HCT116 (cell line): ENCODE measurements around the gene DNHD1. TPM values are rescaled to one million over a fixed set of nuclear protein-coding genes. Genes with fewer than 3 reads are reported as not detected.

Experiments used
- ATAC-seq: fragments of 200-7000 bp; cut with Tn5 transposase; 2 replicates; pipeline ENCODE4 v1.9.1; 2020; ENCODE audit warnings: mild to moderate bottlenecking, moderate library complexity
- BruUV-seq: library from RNA; stranded (reverse); fragments of 400-500 nt; replicated peaks from 2 replicates; lab custom pipeline; 2021; lab: Mats Ljungman, UMichigan
- CTCF ChIA-PET: fragments of 300-600 bp; sonication (Branson Sonifier 250); formaldehyde crosslinking; loops from one replicate; lab custom pipeline; 2021; ENCODE audit warnings: antibody characterized with exemption; lab: Charles Lee
- POLR2A ChIA-PET: fragments of 300-600, 350-600 bp; sonication (Branson Sonifier 250); formaldehyde crosslinking; loops from one replicate; lab custom pipeline; 2021; ENCODE audit warnings: antibody characterized with exemption; lab: Charles Lee
- RAD21 ChIA-PET, 2 experiments: fragments of 300-600 bp; sonication (Branson Sonifier 250); formaldehyde crosslinking; loops; one replicate each; lab custom pipeline; 2023; ENCODE audit warnings: low total read pairs in 2 of 2; ENCODE audit not compliant: uncharacterized antibody in 2 of 2, unreplicated experiment in 2 of 2, low non-redundant PET in 1 of 2; lab: Charles Lee
- DNase-seq: peaks from one replicate; pipeline ENCODE4 v3.0.0-alpha.2; 2010; ENCODE audit warnings: low read depth, low spot score
- H2AFZ ChIP-seq: fragments of 200-600 bp; shearing (Covaris generic), sonication (generic); 2 replicates; pipeline ENCODE4 v1.6.1; 2017; ENCODE audit warnings: low read depth, mixed run types, mixed read lengths, antibody characterized with exemption, low read length; ENCODE audit not compliant: poor library complexity, severe bottlenecking
- H3K27ac ChIP-seq: 2 replicates; pipeline ENCODE4 v1.5.1; 2012; ENCODE audit warnings: low read depth, low read length
- H3K27me3 ChIP-seq: fragments of 200-600 bp; sonication (generic); 2 replicates; pipeline ENCODE4 v1.6.1; 2016; ENCODE audit warnings: mixed run types, low read length, mixed read lengths; ENCODE audit not compliant: insufficient read depth
- H3K36me3 ChIP-seq, 2 experiments: fragments of 200-500 bp in 1 of 2; fragments of 200-600 bp in 1 of 2; sonication (Bioruptor generic) in 1 of 2; sonication (generic) in 1 of 2; 2 replicates each; pipeline versions ENCODE4 v1.5.1 to v1.6.1; 2014 to 2016; ENCODE audit warnings: low read length in 2 of 2, inconsistent platforms in 1 of 2, mixed read lengths in 1 of 2, mixed run types in 1 of 2; ENCODE audit not compliant: insufficient read depth in 2 of 2, control insufficient read depth in 1 of 2
- H3K4me1 ChIP-seq, 2 experiments: fragments of 200-600 bp in 1 of 2; sonication (generic) in 1 of 2; 2 replicates each; pipeline versions ENCODE4 v1.5.1 to v1.6.1; 2012 to 2017; ENCODE audit warnings: low read length in 2 of 2, inconsistent platforms in 1 of 2, mild to moderate bottlenecking in 1 of 2, mixed read lengths in 1 of 2, mixed run types in 1 of 2, moderate library complexity in 1 of 2; ENCODE audit not compliant: insufficient read depth in 2 of 2, control insufficient read depth in 1 of 2
- H3K4me2 ChIP-seq: fragments of 200-600 bp; sonication (generic); 2 replicates; pipeline ENCODE4 v1.6.1; 2017; ENCODE audit warnings: mixed run types, low read length, mixed read lengths
- H3K4me3 ChIP-seq, 2 experiments: fragments of 200-600 bp in 1 of 2; sonication (generic) in 1 of 2; replicated peaks in 1 of 2; 2 replicates each; pipeline ENCODE4 v1.5.1; 2011 to 2016; ENCODE audit warnings: low read length in 2 of 2, control low read depth in 1 of 2, low read depth in 1 of 2, mild to moderate bottlenecking in 1 of 2, mixed read lengths in 1 of 2, mixed run types in 1 of 2
- H3K79me2 ChIP-seq: fragments of 200-600 bp; sonication (generic); 2 replicates; pipeline ENCODE4 v1.6.1; 2017; ENCODE audit warnings: mild to moderate bottlenecking, mixed run types, low read length, moderate library complexity, mixed read lengths; ENCODE audit not compliant: insufficient read depth
- H3K9ac ChIP-seq: fragments of 200-600 bp; sonication (generic); 2 replicates; pipeline ENCODE4 v1.6.1; 2016; ENCODE audit warnings: low read length, mixed read lengths
- H3K9me2 ChIP-seq: fragments of 200-600 bp; sonication (generic), shearing (Covaris generic); 2 replicates; pipeline ENCODE4 v1.6.1; 2017; ENCODE audit warnings: mixed run types, mild to moderate bottlenecking, moderate library complexity; ENCODE audit not compliant: insufficient read depth
- H3K9me3 ChIP-seq, 2 experiments: fragments of 200-500 bp in 1 of 2; fragments of 200-600 bp in 1 of 2; sonication (Bioruptor generic) in 1 of 2; sonication (generic) in 1 of 2; 2 replicates each; pipeline ENCODE4 v1.6.1; 2014 to 2017; ENCODE audit warnings: low read length in 2 of 2, mixed read lengths in 2 of 2, inconsistent platforms in 1 of 2, low read depth in 1 of 2, mild to moderate bottlenecking in 1 of 2, mixed run types in 1 of 2, moderate library complexity in 1 of 2; ENCODE audit not compliant: control insufficient read depth in 1 of 2, insufficient read depth in 1 of 2
- H4K20me1 ChIP-seq: fragments of 200-600 bp; sonication (generic), shearing (Covaris generic); 2 replicates; pipeline ENCODE4 v1.6.1; 2017; ENCODE audit warnings: mixed run types, mild to moderate bottlenecking, moderate library complexity; ENCODE audit not compliant: insufficient read depth
- CBX3 ChIP-seq: IDR thresholded peaks from 2 replicates; pipeline ENCODE4 v1.6.1; 2012; ENCODE audit warnings: low read depth
- CEBPB ChIP-seq: IDR thresholded peaks from 2 replicates; pipeline ENCODE4 v1.6.1; 2012; ENCODE audit warnings: low read depth
- EGR1 ChIP-seq: IDR thresholded peaks from 2 replicates; pipeline ENCODE4 v1.6.1; 2012; ENCODE audit warnings: low read depth
- ELF1 ChIP-seq: IDR thresholded peaks from 2 replicates; pipeline ENCODE4 v1.6.1; 2012; ENCODE audit warnings: low read depth, borderline replicate concordance
- EZH2 ChIP-seq: fragments of 200-600 bp; sonication (generic); IDR thresholded peaks from 2 replicates; pipeline ENCODE4 v1.6.1; 2017; ENCODE audit warnings: antibody characterized with exemption, mixed run types
- EZH2phosphoT487 ChIP-seq: fragments of 200-600 bp; IDR thresholded peaks from 2 replicates; pipeline ENCODE4 v1.6.1; 2018; ENCODE audit warnings: antibody characterized with exemption, borderline replicate concordance
- FOSL1 ChIP-seq: IDR thresholded peaks from 2 replicates; pipeline ENCODE4 v1.6.1; 2012; ENCODE audit warnings: low read depth
- JUND ChIP-seq: IDR thresholded peaks from 2 replicates; pipeline ENCODE4 v1.6.1; 2012
- MAX ChIP-seq: IDR thresholded peaks from 2 replicates; pipeline ENCODE4 v1.6.1; 2012
- POLR2AphosphoS5 ChIP-seq: IDR thresholded peaks from 2 replicates; pipeline ENCODE4 v1.6.1; 2011; ENCODE audit warnings: mild to moderate bottlenecking, low read depth, low read length, moderate library complexity
- SP1 ChIP-seq: IDR thresholded peaks from 2 replicates; pipeline ENCODE4 v1.6.1; 2012; ENCODE audit warnings: low read depth
- SRF ChIP-seq: IDR thresholded peaks from 2 replicates; pipeline ENCODE4 v1.6.1; 2012; ENCODE audit warnings: low read depth
- YY1 ChIP-seq: IDR thresholded peaks from 2 replicates; pipeline ENCODE4 v1.6.1; 2011; ENCODE audit warnings: low read length, low read depth, moderate library complexity, mild to moderate bottlenecking; ENCODE audit not compliant: insufficient replicate concordance; ENCODE audit errors: extremely low read depth
- ZBTB33 ChIP-seq: IDR thresholded peaks from 2 replicates; pipeline ENCODE4 v1.6.1; 2011; ENCODE audit warnings: mild to moderate bottlenecking, low read length, moderate library complexity; ENCODE audit not compliant: insufficient replicate concordance; ENCODE audit errors: extremely low read depth
- ZFX ChIP-seq: fragments of 450-650 bp; IDR thresholded peaks from 2 replicates; pipeline ENCODE4 v1.6.1; 2017
- ZNF274 ChIP-seq: fragments of 200-500 bp; sonication (Bioruptor generic); IDR thresholded peaks from 2 replicates; pipeline ENCODE4 v1.6.1; 2014; ENCODE audit warnings: mild to moderate bottlenecking, low read depth, low read length, inconsistent platforms
- intact Hi-C: fragments of 100-400 bp; cut with micrococcal nuclease; formaldehyde crosslinking; loops from 2 replicates; pipeline ENCODE4 v1.10.0; 2022
- total RNA-seq: library from RNA; stranded (reverse); gene quantifications from one replicate; pipeline ENCODE4 v1.2.1, GENCODE V29; 2021; ENCODE audit not compliant: unreplicated experiment
- TF ChIP-seq, protein P1 (sequence below): IDR thresholded peaks from 2 replicates; pipeline ENCODE4 v1.6.1; 2012; ENCODE audit warnings: low read depth

The DNHD1 gene
- total RNA-seq, 1 experiment from 2014 or later = 8.0 TPM

- ChIA-PET CTCF (no interaction called here), POLR2A (no interaction called here), RAD21 (no interaction called here)
- no peaks in the 10 kb centered on the region for H3K9me3 ChIP-seq
- no peak for ATAC-seq
- TF ChIP-seq ZBTB33 (no peak), YY1 (no peak), CEBPB (no peak), CBX3 (no peak), EZH2 (no peak), JUND (no peak), SP1 (no peak), SRF (no peak), EGR1 (no peak), MAX (no peak), POLR2AphosphoS5 (no peak), EZH2phosphoT487 (no peak), FOSL1 (no peak), ZNF274 (no peak), ZFX (no peak), ELF1 (no peak)
- TF ChIP-seq, protein P1, sequence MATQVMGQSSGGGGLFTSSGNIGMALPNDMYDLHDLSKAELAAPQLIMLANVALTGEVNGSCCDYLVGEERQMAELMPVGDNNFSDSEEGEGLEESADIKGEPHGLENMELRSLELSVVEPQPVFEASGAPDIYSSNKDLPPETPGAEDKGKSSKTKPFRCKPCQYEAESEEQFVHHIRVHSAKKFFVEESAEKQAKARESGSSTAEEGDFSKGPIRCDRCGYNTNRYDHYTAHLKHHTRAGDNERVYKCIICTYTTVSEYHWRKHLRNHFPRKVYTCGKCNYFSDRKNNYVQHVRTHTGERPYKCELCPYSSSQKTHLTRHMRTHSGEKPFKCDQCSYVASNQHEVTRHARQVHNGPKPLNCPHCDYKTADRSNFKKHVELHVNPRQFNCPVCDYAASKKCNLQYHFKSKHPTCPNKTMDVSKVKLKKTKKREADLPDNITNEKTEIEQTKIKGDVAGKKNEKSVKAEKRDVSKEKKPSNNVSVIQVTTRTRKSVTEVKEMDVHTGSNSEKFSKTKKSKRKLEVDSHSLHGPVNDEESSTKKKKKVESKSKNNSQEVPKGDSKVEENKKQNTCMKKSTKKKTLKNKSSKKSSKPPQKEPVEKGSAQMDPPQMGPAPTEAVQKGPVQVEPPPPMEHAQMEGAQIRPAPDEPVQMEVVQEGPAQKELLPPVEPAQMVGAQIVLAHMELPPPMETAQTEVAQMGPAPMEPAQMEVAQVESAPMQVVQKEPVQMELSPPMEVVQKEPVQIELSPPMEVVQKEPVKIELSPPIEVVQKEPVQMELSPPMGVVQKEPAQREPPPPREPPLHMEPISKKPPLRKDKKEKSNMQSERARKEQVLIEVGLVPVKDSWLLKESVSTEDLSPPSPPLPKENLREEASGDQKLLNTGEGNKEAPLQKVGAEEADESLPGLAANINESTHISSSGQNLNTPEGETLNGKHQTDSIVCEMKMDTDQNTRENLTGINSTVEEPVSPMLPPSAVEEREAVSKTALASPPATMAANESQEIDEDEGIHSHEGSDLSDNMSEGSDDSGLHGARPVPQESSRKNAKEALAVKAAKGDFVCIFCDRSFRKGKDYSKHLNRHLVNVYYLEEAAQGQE = no peak
- TF ChIP-seq, all 23 proteins: peak for 0
- peaks cover 19% of the 10 kb centered on the region for H3K79me2 ChIP-seq
- no peak overlapping the region for H3K4me3 ChIP-seq
- no peak overlapping the region for H3K4me2 ChIP-seq
- peaks cover 0 to 9% of the 10 kb centered on the region in 2 experiments; a peak in 1 of 4 replicates for H3K36me3 ChIP-seq
- no peak overlapping the region for H2AFZ ChIP-seq
- H3K4me1 ChIP-seq = peaks cover 8 to 30% of the 10 kb centered on the region in 2 experiments
- no peaks in the 10 kb centered on the region for H3K9me2 ChIP-seq
- no TSS peak for BruUV-seq
- H4K20me1 ChIP-seq = no peaks in the 10 kb centered on the region
- intact Hi-C loops = no loop called here
- no peaks in the 10 kb centered on the region for H3K27me3 ChIP-seq
- H3K9ac ChIP-seq = no peak overlapping the region
- H3K27ac ChIP-seq = no peak overlapping the region
- no peak for DNase-seq
These were observed 119.0 kb downstream of the DNHD1 start for GRCh38 chr11:6615882-6616585.
